ENCODE data around the gene MXRA7.
"Not testable (repeated sequence)": the region's sequence is repeated elsewhere in the genome, so short reads cannot be mapped to it uniquely, and the experiment has no call there.

Gene MXRA7

GRCh38 chr17:76641501-76641900 lies 69.3 kb downstream of the MXRA7 start:
- no peak for DNase-seq

- DNase-seq: no peak
Measured at GRCh38 chr17:76640550-76641380, 70.0 kb downstream of the MXRA7 start.

GRCh38 chr17:76638263-76638662 lies 72.5 kb downstream of the MXRA7 start:
- DNase-seq: no peak

DNA sequence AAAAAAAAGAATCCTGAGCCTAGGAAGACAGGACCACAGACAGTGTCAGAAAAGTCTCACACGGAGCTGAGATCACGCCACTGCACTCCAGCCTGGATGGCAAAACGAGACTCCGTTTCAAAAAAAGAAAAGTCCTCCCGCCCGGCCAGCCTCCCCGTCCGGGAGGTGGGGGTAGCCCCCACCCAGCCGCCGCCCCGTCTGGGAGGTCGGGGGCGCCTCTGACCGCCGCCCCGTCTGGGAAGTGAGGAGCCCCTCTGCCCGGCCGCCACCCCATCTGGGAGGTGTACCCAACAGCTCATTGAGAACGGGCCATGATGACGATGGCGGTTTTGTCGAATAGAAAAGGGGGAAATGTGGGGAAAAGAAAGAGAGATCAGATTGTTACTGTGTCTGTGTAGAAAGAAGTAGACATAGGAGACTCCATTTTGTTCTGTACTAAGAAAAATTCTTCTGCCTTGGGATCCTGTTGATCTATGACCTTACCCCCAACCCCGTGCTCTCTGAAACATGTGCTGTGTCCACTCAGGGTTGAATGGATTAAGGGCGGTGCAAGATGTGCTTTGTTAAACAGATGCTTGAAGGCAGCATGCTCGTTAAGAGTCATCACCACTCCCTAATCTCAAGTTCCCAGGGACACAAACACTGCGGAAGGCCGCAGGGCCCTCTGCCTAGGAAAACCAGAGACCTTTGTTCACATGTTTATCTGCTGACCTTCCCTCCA lies 74.1 kb downstream of the MXRA7 start:
- not testable (repeated sequence) for DNase-seq

DNA sequence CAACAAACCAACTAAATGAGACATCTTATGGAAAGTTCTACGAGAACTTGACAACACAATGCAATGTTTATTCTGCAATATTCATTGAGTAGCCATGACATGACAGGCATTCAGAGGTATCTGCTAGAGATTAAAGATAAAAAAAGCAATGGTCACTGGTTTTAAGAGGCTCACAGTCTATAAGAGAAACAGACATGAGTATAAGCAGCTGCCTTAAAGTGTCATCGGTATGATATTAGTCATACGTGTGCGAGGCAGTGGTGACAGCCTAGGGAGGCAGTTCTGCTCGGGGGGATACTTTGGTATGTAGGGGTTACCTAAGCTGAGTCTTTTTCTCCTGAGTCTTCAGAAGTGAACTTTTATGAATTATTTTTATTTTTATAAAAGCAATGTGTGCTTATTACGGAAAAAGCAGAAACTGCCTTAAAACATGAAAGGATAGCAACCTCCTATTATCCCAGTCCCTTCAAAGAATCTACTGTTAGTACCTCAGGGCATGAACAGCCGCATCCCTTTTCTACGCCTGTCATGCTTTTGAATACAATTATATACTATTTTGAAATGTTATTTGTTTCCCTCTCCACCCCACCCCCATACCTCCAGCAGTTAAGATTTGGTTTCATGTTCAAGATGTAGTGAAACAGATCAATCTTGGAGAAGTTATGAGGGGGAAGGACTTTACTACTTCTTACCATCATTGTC lies 75.0 kb downstream of the MXRA7 start:
- no peak for DNase-seq

- DNase-seq: no peak
Measured at GRCh38 chr17:76635039-76635438, 75.7 kb downstream of the MXRA7 start.

DNA sequence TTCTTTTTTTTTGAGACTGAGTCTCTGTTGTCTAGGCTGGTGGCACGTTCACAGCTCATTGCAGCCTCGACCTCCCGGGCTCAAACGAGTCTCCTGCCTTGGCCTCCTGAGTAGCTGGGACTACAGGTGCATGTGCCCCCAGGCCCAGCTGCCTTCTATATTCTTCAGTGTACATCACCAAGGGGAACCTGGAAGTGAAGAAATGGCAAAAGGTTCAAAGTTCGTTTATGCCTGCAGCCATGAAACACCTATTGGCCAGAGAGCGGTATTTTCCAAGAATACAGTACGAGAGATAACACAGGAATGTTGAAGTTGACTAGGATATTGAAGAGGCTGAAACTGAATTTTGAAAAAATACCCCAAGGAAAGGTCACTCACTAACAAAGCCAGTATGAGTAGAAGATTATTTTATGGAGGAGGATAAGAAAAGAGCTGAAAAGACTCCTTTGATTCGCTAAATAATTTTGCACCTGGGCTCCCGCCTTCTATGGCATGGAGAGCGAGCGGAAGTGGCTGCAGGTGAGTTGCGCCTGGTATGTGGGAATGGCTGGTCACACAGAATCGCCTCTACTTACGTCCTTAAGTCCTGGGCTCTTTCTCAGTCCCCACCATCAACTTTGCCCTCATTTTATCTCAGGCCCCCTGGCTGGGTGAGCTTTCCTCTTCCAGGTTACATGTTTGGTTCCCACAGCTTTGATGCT lies 77.0 kb downstream of the MXRA7 start:
- no peak for DNase-seq

DNA sequence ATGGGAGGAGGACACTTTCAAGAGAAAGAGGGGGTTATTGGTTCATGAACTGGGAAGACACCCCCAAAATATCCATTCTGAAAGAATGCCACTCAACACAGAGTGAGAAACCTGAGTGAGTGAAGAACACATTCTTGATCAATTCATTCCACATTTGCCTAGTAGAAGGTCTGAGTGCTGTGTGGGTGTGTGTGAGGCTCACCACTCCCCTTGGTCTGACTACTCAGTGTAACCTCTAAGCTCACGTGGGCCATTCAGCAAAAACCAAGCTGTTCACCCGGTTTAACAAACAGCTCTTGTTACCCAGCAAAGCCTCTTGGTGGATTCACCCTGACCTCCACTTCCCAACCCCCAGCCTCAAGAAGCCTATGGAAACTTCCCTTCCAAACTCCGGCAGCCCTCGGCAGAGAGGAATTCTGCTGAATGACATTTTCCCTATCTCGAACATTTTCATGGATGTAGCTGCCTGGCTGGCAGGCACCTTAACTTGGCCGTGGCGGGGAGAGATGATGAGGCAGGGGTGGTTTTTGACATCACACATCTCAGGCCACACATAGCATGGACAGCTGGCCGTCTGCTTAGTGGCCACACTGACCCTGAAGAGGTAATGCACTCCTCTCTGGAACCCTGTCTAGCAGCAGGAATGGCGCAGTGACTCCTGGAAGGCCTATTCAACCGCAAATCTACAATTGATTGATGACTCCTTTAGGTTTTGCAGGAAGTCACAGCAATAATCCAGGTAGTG lies 78.8 kb downstream of the MXRA7 start:
- no peak for DNase-seq

DNA sequence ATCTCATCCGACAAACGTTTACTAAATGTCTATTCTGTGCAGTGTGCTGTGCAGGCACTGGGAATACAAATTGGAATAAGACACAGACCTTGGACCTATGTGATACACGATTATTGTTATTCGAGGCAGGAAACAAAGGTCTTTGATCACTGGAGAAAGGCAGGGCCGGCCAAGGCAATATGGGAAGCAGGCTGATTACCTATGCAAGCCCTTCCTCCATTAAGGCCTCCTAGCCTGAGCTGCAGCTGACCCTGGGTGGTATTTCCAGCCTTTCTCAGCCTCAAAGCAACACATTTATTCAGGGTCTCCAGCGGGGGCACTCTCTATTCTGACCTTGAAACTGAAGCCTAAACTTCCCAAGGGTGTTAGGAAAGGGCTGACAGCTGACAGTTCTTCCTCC lies 80.6 kb downstream of the MXRA7 start:
- DNase-seq: no peak
